ENCODE results near the gene NBDY. TPM values are rescaled to one million over a fixed set of nuclear protein-coding genes. Genes with fewer than 3 reads are reported as not detected.

The NBDY gene
- total and polyA plus RNA-seq, 2 of the 13 experiments (the other 11 are each of a cell fraction or from before 2014, with no cell fraction given) = 1.4 to 1.7 TPM

Other genes starting within 250 kb of the NBDY start
- gene UBQLN2, start 165.6 kb upstream of the NBDY start, total RNA-seq (2016; rRNA removed; fragmentation: Illumina TruSeq; extraction: Trizol) = 4.1 and 6.9 TPM in 2 replicates
- 7.2 and 7.6 TPM in 2 replicates for gene UBQLN2, start 165.6 kb upstream of the NBDY start, polyA plus RNA-seq (2011; rRNA removed)